GM19372 (cell line): ENCODE data around the gene NFATC4.

Source experiments
- ATAC-seq: cut with Tn5 transposase; IDR thresholded peaks from one replicate; pipeline ENCODE4 v1.9.1; 2021; ENCODE audit warnings: mild to moderate bottlenecking, low read depth, moderate library complexity; ENCODE audit not compliant: unreplicated experiment

NFATC4 gene

GRCh38 chr14:24404814-24405213 lies 36.8 kb downstream of the NFATC4 start:
- no peak for ATAC-seq

- ATAC-seq = no peak
Measured at GRCh38 chr14:24406416-24406815, 38.4 kb downstream of the NFATC4 start.

- ATAC-seq = no peak
Measured at GRCh38 chr14:24407608-24408325, 39.8 kb downstream of the NFATC4 start.

GRCh38 chr14:24408764-24409163 lies 40.8 kb downstream of the NFATC4 start:
- ATAC-seq = no peak

GRCh38 chr14:24409192-24409591 lies 41.2 kb downstream of the NFATC4 start:
- no peak for ATAC-seq

GRCh38 chr14:24409956-24410355 lies 42.0 kb downstream of the NFATC4 start:
- no peak for ATAC-seq

- no peak for ATAC-seq
Measured at GRCh38 chr14:24411443-24412389, 43.7 kb downstream of the NFATC4 start.

- no peak for ATAC-seq
Measured at GRCh38 chr14:24414077-24414476, 46.1 kb downstream of the NFATC4 start.

GRCh38 chr14:24414732-24415420 lies 46.9 kb downstream of the NFATC4 start:
- ATAC-seq = no peak

- no peak for ATAC-seq
Measured at GRCh38 chr14:24415421-24416253, 47.7 kb downstream of the NFATC4 start.

GRCh38 chr14:24416254-24416931 lies 48.4 kb downstream of the NFATC4 start:
- no peak for ATAC-seq

GRCh38 chr14:24416932-24417619 lies 49.1 kb downstream of the NFATC4 start:
- no peak for ATAC-seq

GRCh38 chr14:24417832-24418491 lies 50.0 kb downstream of the NFATC4 start:
- no peak for ATAC-seq

GRCh38 chr14:24418492-24418873 lies 50.5 kb downstream of the NFATC4 start:
- no peak for ATAC-seq

GRCh38 chr14:24422261-24422660 lies 54.3 kb downstream of the NFATC4 start:
- no peak for ATAC-seq

GRCh38 chr14:24422694-24423601 lies 55.0 kb downstream of the NFATC4 start:
- no peak for ATAC-seq

- ATAC-seq = no peak
Measured at GRCh38 chr14:24425704-24426103, 57.7 kb downstream of the NFATC4 start.
